Measurements from ENCODE around the gene MRPL52.

DNA sequence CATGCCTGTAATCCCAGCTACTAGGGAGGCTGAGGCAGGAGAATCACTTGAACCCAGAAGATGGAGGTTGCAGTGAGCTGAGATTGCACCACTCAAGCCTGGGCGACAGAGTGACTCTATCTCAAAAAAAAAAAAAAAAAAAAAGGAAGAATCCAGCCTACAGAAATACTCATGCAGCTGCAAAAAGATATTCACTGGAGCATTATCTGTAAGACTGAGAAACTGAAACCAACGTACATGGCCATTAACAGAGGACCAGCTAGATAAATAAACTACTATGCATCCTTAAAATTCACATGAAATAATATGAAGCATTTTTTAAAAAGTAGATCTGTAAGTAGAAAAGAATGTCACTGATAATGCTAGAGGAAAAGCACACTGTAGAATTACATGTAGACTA is 18.0 kb upstream of the MRPL52 start:
- no peak for TF ChIP-seq POLR2AphosphoS5 (IDR thresholded peaks at IDR 0.05; ENCODE audit: borderline replicate concordance, low read depth, low read length)
- TF ChIP-seq EZH2 (IDR thresholded peaks at IDR 0.05), result no peak
- TF ChIP-seq FOXP2 (optimal IDR thresholded peaks at IDR 0.05; ENCODE audit: control extremely low read depth, extremely low read length, insufficient read depth), result no peak

Measured in SK-N-MC (cell line).